A673 (cell line): Measurements from ENCODE around the gene MED19.

Experiments
- EZH2 ChIP-seq: fragments of 200-600 bp; sonication (generic); IDR thresholded peaks from 2 replicates; pipeline ENCODE4 v1.6.1; 2017; ENCODE audit warnings: borderline replicate concordance, low read depth, mild to moderate bottlenecking, mixed read lengths, antibody characterized with exemption, low read length; ENCODE audit not compliant: poor library complexity, severe bottlenecking
- TF ChIP-seq, protein P1 (sequence below): fragments of 300-800, 200-600 bp; sonication (generic); conservative IDR thresholded peaks from 2 replicates; pipeline ENCODE4 v1.5.1; 2017; ENCODE audit warnings: low read depth, mild to moderate bottlenecking, antibody characterized with exemption, low read length, moderate library complexity, mixed read lengths

DNA sequence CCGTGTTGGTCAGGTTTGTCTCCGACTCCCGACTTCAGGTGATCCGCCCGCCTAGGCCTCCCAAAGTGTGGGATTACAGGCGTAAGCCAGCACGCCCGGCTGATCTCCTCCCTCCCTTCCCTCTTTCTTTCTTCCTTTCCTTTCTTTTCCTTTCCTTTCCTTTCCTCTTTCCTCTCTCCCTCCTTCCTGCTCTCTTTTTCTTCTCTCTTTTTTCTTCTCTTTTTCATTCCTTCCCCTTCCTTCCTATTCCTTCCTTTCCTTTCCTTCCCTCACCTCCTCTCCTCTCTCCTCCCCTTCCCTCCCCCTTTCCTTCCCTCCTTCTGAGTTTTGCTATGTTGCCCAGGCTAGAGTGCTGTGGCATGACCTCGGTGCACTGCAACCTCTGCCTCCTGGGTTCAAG lies 48.0 kb downstream of the MED19 start:
- TF ChIP-seq, protein P1, sequence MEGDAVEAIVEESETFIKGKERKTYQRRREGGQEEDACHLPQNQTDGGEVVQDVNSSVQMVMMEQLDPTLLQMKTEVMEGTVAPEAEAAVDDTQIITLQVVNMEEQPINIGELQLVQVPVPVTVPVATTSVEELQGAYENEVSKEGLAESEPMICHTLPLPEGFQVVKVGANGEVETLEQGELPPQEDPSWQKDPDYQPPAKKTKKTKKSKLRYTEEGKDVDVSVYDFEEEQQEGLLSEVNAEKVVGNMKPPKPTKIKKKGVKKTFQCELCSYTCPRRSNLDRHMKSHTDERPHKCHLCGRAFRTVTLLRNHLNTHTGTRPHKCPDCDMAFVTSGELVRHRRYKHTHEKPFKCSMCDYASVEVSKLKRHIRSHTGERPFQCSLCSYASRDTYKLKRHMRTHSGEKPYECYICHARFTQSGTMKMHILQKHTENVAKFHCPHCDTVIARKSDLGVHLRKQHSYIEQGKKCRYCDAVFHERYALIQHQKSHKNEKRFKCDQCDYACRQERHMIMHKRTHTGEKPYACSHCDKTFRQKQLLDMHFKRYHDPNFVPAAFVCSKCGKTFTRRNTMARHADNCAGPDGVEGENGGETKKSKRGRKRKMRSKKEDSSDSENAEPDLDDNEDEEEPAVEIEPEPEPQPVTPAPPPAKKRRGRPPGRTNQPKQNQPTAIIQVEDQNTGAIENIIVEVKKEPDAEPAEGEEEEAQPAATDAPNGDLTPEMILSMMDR: no peak
- TF ChIP-seq EZH2: no peak
